Parathyroid adenoma (tissue), 2 donors: ENCODE measurements around the gene CC2D1B.

Experiments used
- H2AFZ ChIP-seq: fragments of 300-600 bp; sonication (generic); one replicate; pipeline ENCODE4 v1.7.0; 2017; ENCODE audit warnings: antibody characterized with exemption, mild to moderate bottlenecking
- H3K27ac ChIP-seq: fragments of 300-600 bp; sonication (generic); one replicate; pipeline ENCODE4 v1.7.0; 2017
- H3K27me3 ChIP-seq: fragments of 300-600 bp; sonication (generic); one replicate; pipeline ENCODE4 v1.7.0; 2017; ENCODE audit warnings: low read length; ENCODE audit not compliant: control insufficient read depth, insufficient read depth
- H3K36me3 ChIP-seq: fragments of 300-600 bp; sonication (generic); one replicate; pipeline ENCODE4 v1.7.0; 2017; ENCODE audit warnings: low read length; ENCODE audit not compliant: control insufficient read depth, insufficient read depth
- H3K4me1 ChIP-seq: fragments of 300-600 bp; sonication (generic); one replicate; pipeline ENCODE4 v1.7.0; 2017; ENCODE audit warnings: control low read depth
- H3K4me2 ChIP-seq: fragments of 300-600 bp; sonication (generic); one replicate; pipeline ENCODE4 v1.7.0; 2017; ENCODE audit warnings: low read length
- H3K4me3 ChIP-seq: fragments of 300-600 bp; sonication (generic); one replicate; pipeline ENCODE4 v1.7.0; 2017; ENCODE audit warnings: low read depth, low read length
- H3K79me2 ChIP-seq: fragments of 300-600 bp; sonication (generic); one replicate; pipeline ENCODE4 v1.7.0; 2017; ENCODE audit warnings: control low read depth
- H3K9ac ChIP-seq: fragments of 300-600 bp; sonication (generic); one replicate; pipeline ENCODE4 v1.7.0; 2017; ENCODE audit warnings: mild to moderate bottlenecking
- H3K9me3 ChIP-seq: fragments of 300-600 bp; sonication (generic); one replicate; pipeline ENCODE4 v1.7.0; 2017; ENCODE audit warnings: low read length; ENCODE audit not compliant: control insufficient read depth
- TF ChIP-seq, protein P1 (sequence below): fragments of 300-600 bp; sonication (generic); IDR thresholded peaks from one replicate; pipeline ENCODE4 v1.7.0; 2017; ENCODE audit warnings: antibody characterized with exemption, mild to moderate bottlenecking
- donor health status: primary hyperparathyroidism.

CC2D1B gene

GRCh38 chr1:52404116-52404974 lies 38.3 kb upstream of the CC2D1B start, which contains the start of the genes ORC1 and PRPF38A:
ORC1 (minus strand) TSS chr1:52404423; CDS start chr1:52402223, 2,200 bp downstream.
PRPF38A (plus strand) TSS chr1:52404602; CDS start chr1:52404750, 148 bp downstream.
- peaks cover 3% of the 10 kb centered on the region for H3K4me1 ChIP-seq
- peak within 1 kb of the TSS; percentile 93 for H3K4me3 ChIP-seq
- H3K9ac ChIP-seq = no peak within 1 kb of the TSS
- no peaks in the 10 kb centered on the region for H3K27me3 ChIP-seq
- peaks cover 2% of the 10 kb centered on the region for H3K79me2 ChIP-seq
- no peaks in the 10 kb centered on the region for H3K9me3 ChIP-seq
- no peaks in the 10 kb centered on the region for H3K36me3 ChIP-seq
- peak within 1 kb of the TSS; percentile 67 for H3K4me2 ChIP-seq
- TF ChIP-seq, protein P1, sequence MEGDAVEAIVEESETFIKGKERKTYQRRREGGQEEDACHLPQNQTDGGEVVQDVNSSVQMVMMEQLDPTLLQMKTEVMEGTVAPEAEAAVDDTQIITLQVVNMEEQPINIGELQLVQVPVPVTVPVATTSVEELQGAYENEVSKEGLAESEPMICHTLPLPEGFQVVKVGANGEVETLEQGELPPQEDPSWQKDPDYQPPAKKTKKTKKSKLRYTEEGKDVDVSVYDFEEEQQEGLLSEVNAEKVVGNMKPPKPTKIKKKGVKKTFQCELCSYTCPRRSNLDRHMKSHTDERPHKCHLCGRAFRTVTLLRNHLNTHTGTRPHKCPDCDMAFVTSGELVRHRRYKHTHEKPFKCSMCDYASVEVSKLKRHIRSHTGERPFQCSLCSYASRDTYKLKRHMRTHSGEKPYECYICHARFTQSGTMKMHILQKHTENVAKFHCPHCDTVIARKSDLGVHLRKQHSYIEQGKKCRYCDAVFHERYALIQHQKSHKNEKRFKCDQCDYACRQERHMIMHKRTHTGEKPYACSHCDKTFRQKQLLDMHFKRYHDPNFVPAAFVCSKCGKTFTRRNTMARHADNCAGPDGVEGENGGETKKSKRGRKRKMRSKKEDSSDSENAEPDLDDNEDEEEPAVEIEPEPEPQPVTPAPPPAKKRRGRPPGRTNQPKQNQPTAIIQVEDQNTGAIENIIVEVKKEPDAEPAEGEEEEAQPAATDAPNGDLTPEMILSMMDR = peak; percentile 32
- peak within 1 kb of the TSS; percentile 93 for H2AFZ ChIP-seq
- peak within 1 kb of the TSS; percentile 96 for H3K27ac ChIP-seq

- TF ChIP-seq, protein P1 = no peak
- Histone ChIP-seq H3K27me3 (no peaks in the 10 kb centered on the region), H2AFZ (peak overlapping the region; percentile 93), H3K4me2 (peak overlapping the region; percentile 67), H3K9me3 (no peaks in the 10 kb centered on the region), H3K4me3 (peak overlapping the region; percentile 93), H3K4me1 (peaks cover 3% of the 10 kb centered on the region), H3K36me3 (no peaks in the 10 kb centered on the region), H3K27ac (no peak overlapping the region), H3K79me2 (peaks cover 2% of the 10 kb centered on the region), H3K9ac (no peak overlapping the region)
Observed at GRCh38 chr1:52403566-52404115, 37.6 kb upstream of the CC2D1B start.

- Histone ChIP-seq H3K4me1 (peaks cover 3% of the 10 kb centered on the region), H3K4me3 (no peak overlapping the region), H3K36me3 (no peaks in the 10 kb centered on the region), H3K27ac (no peak overlapping the region), H2AFZ (no peak overlapping the region), H3K4me2 (no peak overlapping the region), H3K27me3 (no peaks in the 10 kb centered on the region), H3K9ac (no peak overlapping the region), H3K79me2 (peaks cover 2% of the 10 kb centered on the region), H3K9me3 (no peaks in the 10 kb centered on the region)
- TF ChIP-seq, protein P1 = no peak
Observed at GRCh38 chr1:52402860-52403240, 36.8 kb upstream of the CC2D1B start.

DNA sequence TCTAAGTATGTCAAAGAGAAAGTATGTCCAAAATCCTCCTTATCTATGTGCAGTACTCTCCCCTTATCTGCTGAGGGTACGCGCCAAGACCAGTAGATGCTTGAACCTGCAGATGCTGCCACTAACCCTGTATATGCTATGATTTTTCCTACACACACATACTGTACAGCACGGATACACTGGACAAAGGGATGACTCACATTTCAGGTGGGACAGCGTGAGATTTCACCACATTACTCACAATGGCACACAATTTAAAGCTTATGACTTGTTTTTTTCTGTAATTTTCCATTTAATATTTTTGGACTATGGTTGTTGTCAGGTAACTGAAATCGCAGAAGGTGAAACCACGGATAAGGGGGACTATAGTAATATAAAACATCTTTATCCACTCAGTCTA lies 34.1 kb upstream of the CC2D1B start:
- TF ChIP-seq, protein P1 = no peak
- Histone ChIP-seq H3K4me3 (no peak overlapping the region), H3K9me3 (no peaks in the 10 kb centered on the region), H2AFZ (no peak overlapping the region), H3K27me3 (no peaks in the 10 kb centered on the region), H3K9ac (no peak overlapping the region), H3K27ac (no peak overlapping the region), H3K79me2 (peaks cover 2% of the 10 kb centered on the region), H3K36me3 (no peaks in the 10 kb centered on the region), H3K4me1 (peaks cover under 1% of the 10 kb centered on the region), H3K4me2 (no peak overlapping the region)
